ENCODE measurements around the gene NUP43.

- TF ChIP-seq NFXL1 (IDR thresholded peaks at IDR 0.05; ENCODE audit: borderline replicate concordance) = no peak
- no peak for TF ChIP-seq JUND (IDR thresholded peaks at IDR 0.05; ENCODE audit: low read depth, low read length)
- no peak for TF ChIP-seq ZNF217 (IDR thresholded peaks at IDR 0.05)
- no peak for TF ChIP-seq RCOR1 (conservative IDR thresholded peaks at IDR 0.05; ENCODE audit: low read depth, low read length)
These were observed 25.6 kb upstream of the NUP43 start for GRCh38 chr6:149771925-149772324.

Measured in GM12878 (cell line).